Esophagus muscularis mucosa (tissue), 4 donors: ENCODE measurements around the gene RNU6-9. TPM values are rescaled to one million over a fixed set of nuclear protein-coding genes. Genes with fewer than 3 reads are reported as not detected.

Experiments
- DNase-seq: peaks from one replicate; pipeline ENCODE4 v3.0.0-alpha.2; 2017; ENCODE audit errors: extremely low spot score
- H3K27ac ChIP-seq, 4 donors: fragments of 200-600 bp; sonication (generic); replicated peaks in 1 of 4; 1 replicate in 3 of 4; 2 replicates in 1 of 4; pipeline ENCODE4 v1.5.1; 2016 to 2019; ENCODE audit warnings: mild to moderate bottlenecking in 1 of 4
- H3K27me3 ChIP-seq, 4 donors: fragments of 200-600 bp; sonication (generic); one replicate each; pipeline versions ENCODE4 v1.5.1 to v1.6.0; 2016 to 2019
- H3K36me3 ChIP-seq, 4 donors: fragments of 200-600 bp; sonication (generic); one replicate each; pipeline ENCODE4 v1.5.1; 2016 to 2019
- H3K4me1 ChIP-seq, 4 donors: fragments of 200-600 bp; sonication (generic); one replicate each; pipeline ENCODE4 v1.5.1; 2016 to 2019
- H3K4me3 ChIP-seq, 4 donors: fragments of 200-600 bp; sonication (generic); 1 replicate in 2 of 4; 2 replicates in 2 of 4; pipeline ENCODE4 v1.5.1; 2016 to 2019; ENCODE audit warnings: mild to moderate bottlenecking in 4 of 4, moderate library complexity in 1 of 4
- H3K9me3 ChIP-seq, 4 donors: fragments of 200-600 bp; sonication (generic); 1 replicate in 3 of 4; 2 replicates in 1 of 4; pipeline ENCODE4 v1.5.1; 2016 to 2019
- CTCF ChIP-seq, 3 experiments: fragments of 200-600 bp in 2 of 3; fragments of 450-650 bp in 1 of 3; sonication (generic) in 2 of 3; IDR thresholded peaks; one replicate each; pipeline ENCODE4 v1.5.1; 2017 to 2019; ENCODE audit warnings: antibody characterized with exemption in 3 of 3, mild to moderate bottlenecking in 2 of 3, moderate library complexity in 1 of 3
- EP300 ChIP-seq: sonication (generic); formaldehyde crosslinking; IDR thresholded peaks from one replicate; pipeline ENCODE4 v1.6.1; 2017; ENCODE audit warnings: antibody characterized with exemption
- POLR2A ChIP-seq: fragments of 450-650 bp; IDR thresholded peaks from one replicate; pipeline ENCODE4 v1.6.1; 2017; ENCODE audit warnings: antibody characterized with exemption, moderate library complexity, mild to moderate bottlenecking, low read depth
- POLR2AphosphoS5 ChIP-seq, 2 donors: sonication (generic); formaldehyde crosslinking; IDR thresholded peaks; one replicate each; pipeline ENCODE4 v1.6.1; 2017; ENCODE audit warnings: antibody characterized with exemption in 2 of 2
- WGBS: methylation state at CpG from one replicate; pipeline ENCODE4 v1.1.5; 2018; 5-methylcytosine and 5-hydroxymethylcytosine counted together
- intact Hi-C: fragments of 100-400 bp; cut with DNase I; formaldehyde crosslinking; loops from one replicate; pipeline ENCODE4 v1.15.1; 2023
- total RNA-seq, 4 donors: library from RNA; depleted of rRNA; stranded (reverse); fragments of >200 nt; gene quantifications; one replicate each; pipeline versions ENCODE4 v1.1.0 to v1.2.1, GENCODE V29; 2016

Gene RNU6-9
- total RNA-seq, 4 donors from 2014 or later: not detected

DNA sequence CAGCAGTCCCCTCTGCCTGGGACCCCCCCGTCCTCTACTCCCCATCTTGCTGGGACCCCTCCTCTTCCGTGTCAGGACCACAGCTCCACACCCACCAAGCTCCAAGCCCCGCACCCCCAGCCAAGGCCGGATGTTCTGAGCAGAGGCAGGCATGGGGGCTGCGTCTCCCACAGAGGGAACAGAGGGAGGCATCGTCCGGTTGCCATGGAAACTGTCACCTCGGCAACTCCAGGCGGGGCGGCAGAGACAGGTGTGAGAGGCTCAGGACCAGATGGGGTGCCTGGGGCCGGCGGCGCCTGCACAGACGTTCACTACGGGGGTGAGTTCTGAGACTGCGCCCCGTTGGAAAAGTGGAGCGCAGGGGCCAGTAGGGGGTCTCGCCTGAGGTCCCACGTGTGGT is 5.4 kb downstream of the RNU6-9 start:
- WGBS: 75% methylated on average over 20 of the region's 20 CpGs
- H3K4me3 ChIP-seq: no peak overlapping the region
- H3K27ac ChIP-seq: no peak overlapping the region
- H3K36me3 ChIP-seq: peaks cover 18 to 48% (median 31%) of the 10 kb centered on the region in 4 donors
- TF ChIP-seq CTCF (IDR thresholded peaks at IDR 0.05) (no peak), POLR2AphosphoS5 (IDR thresholded peaks at IDR 0.05) (no peak), EP300 (no peak), POLR2A (no peak)
- intact Hi-C loops: no loop called here
- no peaks in the 10 kb centered on the region for H3K27me3 ChIP-seq
- H3K9me3 ChIP-seq: no peaks in the 10 kb centered on the region
- no peak for DNase-seq
- peaks cover 0 to 15% (median 7%) of the 10 kb centered on the region in 4 donors for H3K4me1 ChIP-seq

GRCh38 chr19:899336-900042 is 6.2 kb downstream of the RNU6-9 start:
- intact Hi-C loops: no loop called here
- WGBS: 87% methylated on average over 21 of the region's 32 CpGs
- Histone ChIP-seq H3K9me3 (no peaks in the 10 kb centered on the region), H3K27ac (no peak overlapping the region), H3K27me3 (no peaks in the 10 kb centered on the region), H3K4me3 (no peak overlapping the region), H3K36me3 (peaks cover 18 to 48% (median 31%) of the 10 kb centered on the region in 4 donors), H3K4me1 (peaks cover 0 to 13% (median 7%) of the 10 kb centered on the region in 4 donors)
- no peak for DNase-seq
- TF ChIP-seq EP300 (no peak), POLR2A (no peak), POLR2AphosphoS5 (IDR thresholded peaks at IDR 0.05) (no peak), CTCF (IDR thresholded peaks at IDR 0.05) (no peak)

GRCh38 chr19:900043-900301 is 6.7 kb downstream of the RNU6-9 start:
- intact Hi-C loops: no loop called here
- H3K27me3 ChIP-seq: no peaks in the 10 kb centered on the region
- peaks cover 18 to 48% (median 31%) of the 10 kb centered on the region in 4 donors for H3K36me3 ChIP-seq
- no peak for TF ChIP-seq POLR2AphosphoS5 (IDR thresholded peaks at IDR 0.05)
- DNase-seq: no peak
- no peaks in the 10 kb centered on the region for H3K9me3 ChIP-seq
- H3K4me1 ChIP-seq: peaks cover 0 to 13% (median 7%) of the 10 kb centered on the region in 4 donors
- no peak overlapping the region for H3K4me3 ChIP-seq
- H3K27ac ChIP-seq: no peak overlapping the region
- WGBS: 92% methylated on average over 15 of the region's 15 CpGs

GRCh38 chr19:900302-901111 is 7.2 kb downstream of the RNU6-9 start:
- Histone ChIP-seq H3K4me3 (no peak overlapping the region), H3K4me1 (peaks cover 0 to 13% (median 7%) of the 10 kb centered on the region in 4 donors), H3K27ac (no peak overlapping the region), H3K36me3 (peaks cover 18 to 48% (median 31%) of the 10 kb centered on the region in 4 donors), H3K27me3 (no peaks in the 10 kb centered on the region), H3K9me3 (no peaks in the 10 kb centered on the region)
- intact Hi-C loops: no loop called here
- 87% methylated on average over 29 of the region's 30 CpGs for WGBS
- no peak for DNase-seq
- no peak for TF ChIP-seq CTCF (IDR thresholded peaks at IDR 0.05)
- no peak for TF ChIP-seq POLR2A
- TF ChIP-seq EP300: no peak
- TF ChIP-seq POLR2AphosphoS5 (IDR thresholded peaks at IDR 0.05): no peak

DNA sequence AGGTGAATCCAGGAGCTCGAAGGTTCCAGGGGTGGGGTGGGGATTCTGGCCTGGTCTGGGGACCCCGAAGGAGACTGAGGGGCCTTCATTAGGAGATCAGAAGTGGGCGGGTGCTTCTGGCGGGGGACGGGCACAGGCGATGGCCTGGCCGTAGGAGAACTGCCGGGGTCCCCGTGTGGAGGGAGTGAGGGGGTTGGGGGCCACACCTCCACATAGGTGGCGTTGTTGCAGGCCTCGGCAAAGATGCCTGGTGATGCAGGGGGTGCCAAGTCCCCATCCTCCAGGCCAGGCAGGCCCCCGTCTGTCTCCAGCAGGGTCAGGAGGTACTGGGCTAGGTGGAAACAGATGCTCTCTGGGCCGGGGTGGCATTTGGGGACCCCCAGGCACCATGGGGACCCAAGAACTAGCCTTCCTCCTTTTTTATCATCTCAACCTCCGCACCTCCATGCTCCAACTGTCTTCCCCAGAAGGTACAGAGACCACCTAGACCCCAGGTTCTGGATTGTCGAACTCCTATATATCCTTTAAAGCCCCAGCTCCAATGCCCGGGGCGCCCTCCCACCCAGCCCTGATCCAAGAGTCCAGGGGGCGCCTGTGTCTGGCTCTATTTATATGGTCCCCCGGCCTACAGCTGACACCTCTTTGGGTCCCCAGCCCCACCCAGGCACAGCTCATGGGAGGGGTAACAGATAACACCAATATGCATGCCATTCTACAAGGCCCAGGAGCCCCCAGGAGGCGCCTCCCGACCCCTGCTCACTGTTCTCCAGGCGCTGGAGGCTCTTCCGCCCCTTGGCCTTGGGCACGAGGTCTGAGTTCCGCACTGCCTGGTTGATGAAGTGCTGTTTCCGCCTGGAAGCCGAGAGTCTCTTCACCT is 8.2 kb downstream of the RNU6-9 start:
- Histone ChIP-seq H3K36me3 (peaks cover 18 to 46% (median 31%) of the 10 kb centered on the region in 4 donors), H3K27me3 (no peaks in the 10 kb centered on the region), H3K27ac (no peak overlapping the region), H3K4me1 (peaks cover 0 to 13% (median 7%) of the 10 kb centered on the region in 4 donors), H3K4me3 (no peak overlapping the region), H3K9me3 (no peaks in the 10 kb centered on the region)
- TF ChIP-seq POLR2A: no peak
- TF ChIP-seq EP300: no peak
- no peak for TF ChIP-seq CTCF (IDR thresholded peaks at IDR 0.05)
- no peak for TF ChIP-seq POLR2AphosphoS5 (IDR thresholded peaks at IDR 0.05)
- no peak for DNase-seq
- 96% methylated on average over 26 of the region's 27 CpGs for WGBS
- intact Hi-C loops: no loop called here
